Measurements from ENCODE around the gene MYO1H. TPM values are rescaled to one million over a fixed set of nuclear protein-coding genes. Genes with fewer than 3 reads are reported as not detected.
A peak's percentile ranks its signal among the peaks of the same experiment; 100 is the strongest.
"Not testable (repeated sequence)": the region's sequence is repeated elsewhere in the genome, so short reads cannot be mapped to it uniquely, and the experiment has no call there.

The MYO1H gene
- total RNA-seq, 2 experiments from 2014 or later, result not detected

- Mint-ChIP-seq H3K4me1 (no peaks in the 10 kb centered on the region), H3K27me3 (peaks cover 17% of the 10 kb centered on the region), H3K4me3 (no peak overlapping the region), H3K36me3 (ENCODE audit: low read depth) (no peaks in the 10 kb centered on the region), H3K9me3 (no peaks in the 10 kb centered on the region), H3K27ac (no peak overlapping the region)
- DNase-seq, result no peak
- CTCF ChIA-PET, result interaction anchor here (1.0 kb wide), 2 partner anchors 249 to 1636 kb away, joined by 3 read pairs; no protein-coding TSS in a partner anchor
- POLR2A ChIA-PET, result no interaction called here
These were observed 47.2 kb downstream of the MYO1H start for GRCh38 chr12:109394891-109395290.

- H3K27ac Mint-ChIP-seq; H3K4me3 Mint-ChIP-seq; CTCF ChIA-PET; H3K4me1 Mint-ChIP-seq; POLR2A ChIA-PET; H3K9me3 Mint-ChIP-seq; H3K36me3 Mint-ChIP-seq (ENCODE audit: low read depth); DNase-seq: not testable (repeated sequence)
- H3K27me3 Mint-ChIP-seq, result peaks cover 27% of the 10 kb centered on the region
These were observed 57.1 kb downstream of the MYO1H start for GRCh38 chr12:109404841-109405240.

GRCh38 chr12:109406147-109406546 lies 58.4 kb downstream of the MYO1H start:
- H3K4me1 Mint-ChIP-seq; H3K27ac Mint-ChIP-seq; POLR2A ChIA-PET; H3K4me3 Mint-ChIP-seq; DNase-seq; H3K36me3 Mint-ChIP-seq (ENCODE audit: low read depth); H3K9me3 Mint-ChIP-seq: not testable (repeated sequence)
- H3K27me3 Mint-ChIP-seq, result peaks cover 19% of the 10 kb centered on the region
- CTCF ChIA-PET, result interaction anchor here (0.6 to 1.1 kb wide), 2 partner anchors 15 to 86 kb away, joined by 3 read pairs; no protein-coding TSS in a partner anchor

GRCh38 chr12:109418848-109419480 lies 71.3 kb downstream of the MYO1H start:
- H3K4me3 Mint-ChIP-seq, result no peak overlapping the region
- H3K4me1 Mint-ChIP-seq, result no peaks in the 10 kb centered on the region
- H3K9me3 Mint-ChIP-seq, result peaks cover 5% of the 10 kb centered on the region
- no peak for DNase-seq
- no peak overlapping the region for H3K27ac Mint-ChIP-seq
- ChIA-PET POLR2A (no interaction called here), CTCF (no interaction called here)
- H3K36me3 Mint-ChIP-seq (ENCODE audit: low read depth), result no peaks in the 10 kb centered on the region
- H3K27me3 Mint-ChIP-seq, result peaks cover 19% of the 10 kb centered on the region

- Mint-ChIP-seq H3K27ac (no peak overlapping the region), H3K4me1 (no peaks in the 10 kb centered on the region), H3K4me3 (no peak overlapping the region), H3K27me3 (peaks cover 19% of the 10 kb centered on the region), H3K9me3 (peaks cover 5% of the 10 kb centered on the region), H3K36me3 (ENCODE audit: low read depth) (no peaks in the 10 kb centered on the region)
- POLR2A ChIA-PET, result no interaction called here
- CTCF ChIA-PET, result interaction anchor here (0.6 to 1.4 kb wide), 4 partner anchors 11 to 293 kb away, joined by 3 to 4 read pairs (median 3); no protein-coding TSS in a partner anchor
- DNase-seq, result no peak
These were observed 73.8 kb downstream of the MYO1H start for GRCh38 chr12:109421355-109422087.

GRCh38 chr12:109422251-109422650 lies 74.6 kb downstream of the MYO1H start:
- ChIA-PET CTCF (interaction anchor here (0.8 to 1.4 kb wide), 3 partner anchors 11 to 13 kb away, joined by 3 read pairs; no protein-coding TSS in a partner anchor), POLR2A (no interaction called here)
- no peaks in the 10 kb centered on the region for H3K4me1 Mint-ChIP-seq
- no peak for DNase-seq
- peaks cover 5% of the 10 kb centered on the region for H3K9me3 Mint-ChIP-seq
- H3K27ac Mint-ChIP-seq, result no peak overlapping the region
- peaks cover 19% of the 10 kb centered on the region for H3K27me3 Mint-ChIP-seq
- no peaks in the 10 kb centered on the region for H3K36me3 Mint-ChIP-seq (ENCODE audit: low read depth)
- H3K4me3 Mint-ChIP-seq, result no peak overlapping the region

- ChIA-PET POLR2A (no interaction called here), CTCF (no interaction called here)
- Mint-ChIP-seq H3K27ac (no peak overlapping the region), H3K36me3 (ENCODE audit: low read depth) (no peaks in the 10 kb centered on the region), H3K9me3 (peaks cover 5% of the 10 kb centered on the region), H3K27me3 (peaks cover 19% of the 10 kb centered on the region), H3K4me3 (no peak overlapping the region), H3K4me1 (no peaks in the 10 kb centered on the region)
- DNase-seq, result no peak
These were observed 75.7 kb downstream of the MYO1H start for GRCh38 chr12:109423392-109423791.

- DNase-seq, result peak; percentile 78
- Mint-ChIP-seq H3K27me3 (no peaks in the 10 kb centered on the region), H3K4me3 (no peak overlapping the region), H3K27ac (no peak overlapping the region), H3K9me3 (no peaks in the 10 kb centered on the region), H3K36me3 (ENCODE audit: low read depth) (no peaks in the 10 kb centered on the region), H3K4me1 (peaks cover 6% of the 10 kb centered on the region)
- ChIA-PET POLR2A (no interaction called here), CTCF (interaction anchor here (0.6 to 1.3 kb wide), 11 partner anchors 15 to 1454 kb away, joined by 3 to 5 read pairs (median 3); no protein-coding TSS in a partner anchor)
These were observed 80.4 kb downstream of the MYO1H start for GRCh38 chr12:109428037-109428629.

GRCh38 chr12:109428804-109429203 lies 81.1 kb downstream of the MYO1H start:
- CTCF ChIA-PET, result interaction anchor here (0.8 to 1.3 kb wide), 2 partner anchors 15 to 17 kb away, joined by 3 to 4 read pairs; no protein-coding TSS in a partner anchor
- H3K27ac Mint-ChIP-seq; POLR2A ChIA-PET; H3K9me3 Mint-ChIP-seq; DNase-seq; H3K4me3 Mint-ChIP-seq; H3K27me3 Mint-ChIP-seq; H3K4me1 Mint-ChIP-seq; H3K36me3 Mint-ChIP-seq (ENCODE audit: low read depth): not testable (repeated sequence)

- Mint-ChIP-seq H3K36me3 (ENCODE audit: low read depth) (no peaks in the 10 kb centered on the region), H3K27me3 (no peaks in the 10 kb centered on the region), H3K27ac (no peak overlapping the region), H3K4me3 (no peak overlapping the region), H3K9me3 (no peaks in the 10 kb centered on the region), H3K4me1 (peaks cover 11% of the 10 kb centered on the region)
- POLR2A ChIA-PET, result no interaction called here
- no peak for DNase-seq
- CTCF ChIA-PET, result interaction anchor here (0.7 to 1.1 kb wide), 2 partner anchors 32 to 1452 kb away, joined by 3 read pairs; no protein-coding TSS in a partner anchor
These were observed 82.5 kb downstream of the MYO1H start for GRCh38 chr12:109430244-109430643.

GRCh38 chr12:109432431-109432830 lies 84.7 kb downstream of the MYO1H start:
- Mint-ChIP-seq H3K36me3 (ENCODE audit: low read depth) (no peaks in the 10 kb centered on the region), H3K27me3 (no peaks in the 10 kb centered on the region), H3K4me1 (peaks cover 11% of the 10 kb centered on the region), H3K27ac (no peak overlapping the region), H3K9me3 (no peaks in the 10 kb centered on the region), H3K4me3 (no peak overlapping the region)
- POLR2A ChIA-PET, result no interaction called here
- CTCF ChIA-PET, result interaction anchor here (1.1 to 2.7 kb wide), 6 partner anchors 11 to 343 kb away, joined by 3 to 6 read pairs (median 3); partner anchors contain the start of genes KCTD10 and UBE3B
- DNase-seq, result no peak

- Mint-ChIP-seq H3K4me3 (no peak overlapping the region), H3K27ac (peak overlapping the region; percentile 78), H3K27me3 (no peaks in the 10 kb centered on the region), H3K36me3 (ENCODE audit: low read depth) (no peaks in the 10 kb centered on the region), H3K9me3 (no peaks in the 10 kb centered on the region), H3K4me1 (peaks cover 11% of the 10 kb centered on the region)
- ChIA-PET POLR2A (no interaction called here), CTCF (interaction anchor here (0.7 to 2.7 kb wide), 8 partner anchors 10 to 342 kb away, joined by 3 to 6 read pairs (median 3); partner anchors contain the start of genes KCTD10 and UBE3B)
- peak; percentile 86 for DNase-seq
These were observed 85.2 kb downstream of the MYO1H start for GRCh38 chr12:109432842-109433304.

GRCh38 chr12:109433618-109434017 lies 85.9 kb downstream of the MYO1H start:
- Mint-ChIP-seq H3K9me3 (no peaks in the 10 kb centered on the region), H3K4me1 (peaks cover 11% of the 10 kb centered on the region), H3K36me3 (ENCODE audit: low read depth) (no peaks in the 10 kb centered on the region), H3K4me3 (no peak overlapping the region), H3K27ac (no peak overlapping the region), H3K27me3 (no peaks in the 10 kb centered on the region)
- ChIA-PET POLR2A (no interaction called here), CTCF (interaction anchor here (0.7 to 2.7 kb wide), 7 partner anchors 11 to 341 kb away, joined by 3 to 6 read pairs (median 3); partner anchors contain the start of genes KCTD10 and UBE3B)
- no peak for DNase-seq

All from activated CD4-positive, alpha-beta T cell treated with anti-CD3 and anti-CD28 coated beads, Interleukin-2, amount 10 ng/mL, durations not matched to agents 7 days and 5 days (primary cell).